IPS-NIHi7 (cell line): ENCODE results near the gene FPGS.
"Not testable (repeated sequence)": the region's sequence is repeated elsewhere in the genome, so short reads cannot be mapped to it uniquely, and the experiment has no call there.

Source experiments
- DNase-seq: peaks from one replicate; pipeline ENCODE4 v3.0.0; 2012; ENCODE audit warnings: mixed read lengths; ENCODE audit errors: extremely low spot score

The FPGS gene

GRCh38 chr9:127802576-127803443 lies at the start of gene FPGS:
Gene FPGS, plus strand, starts transcription at chr9:127802882. Its CDS starts 43 bp downstream, at chr9:127802925.
- peak; percentile 96 for DNase-seq

GRCh38 chr9:127753148-127753547 lies 49.5 kb upstream of the FPGS start:
- DNase-seq: no peak

GRCh38 chr9:127753622-127754021 lies 49.1 kb upstream of the FPGS start:
- DNase-seq: no peak

GRCh38 chr9:127754099-127755060 lies 48.3 kb upstream of the FPGS start:
- peak; percentile 87 for DNase-seq

- DNase-seq: peak; percentile 86
Measured at GRCh38 chr9:127755061-127756060, 47.3 kb upstream of the FPGS start.

GRCh38 chr9:127756233-127756632 lies 46.4 kb upstream of the FPGS start:
- no peak for DNase-seq

GRCh38 chr9:127756776-127757175 lies 45.9 kb upstream of the FPGS start:
- DNase-seq: not testable (repeated sequence)

- DNase-seq: no peak
Measured at GRCh38 chr9:127758843-127759242, 43.8 kb upstream of the FPGS start.

GRCh38 chr9:127761061-127761460 lies 41.6 kb upstream of the FPGS start:
- no peak for DNase-seq

GRCh38 chr9:127761491-127761956 lies 41.2 kb upstream of the FPGS start:
- DNase-seq: no peak

GRCh38 chr9:127762111-127762676 lies 40.5 kb upstream of the FPGS start:
- no peak for DNase-seq

GRCh38 chr9:127763918-127764384 lies 38.7 kb upstream of the FPGS start:
- DNase-seq: peak; percentile 62

GRCh38 chr9:127765418-127765817 lies 37.3 kb upstream of the FPGS start:
- no peak for DNase-seq

GRCh38 chr9:127767410-127767809 lies 35.3 kb upstream of the FPGS start:
- no peak for DNase-seq

- no peak for DNase-seq
Measured at GRCh38 chr9:127767909-127768331, 34.8 kb upstream of the FPGS start.

- DNase-seq: no peak
Measured at GRCh38 chr9:127768698-127769097, 34.0 kb upstream of the FPGS start.

- DNase-seq: no peak
Measured at GRCh38 chr9:127769101-127769500, 33.6 kb upstream of the FPGS start.

GRCh38 chr9:127769929-127770582 lies 32.6 kb upstream of the FPGS start:
- no peak for DNase-seq

- no peak for DNase-seq
Measured at GRCh38 chr9:127770583-127770904, 32.1 kb upstream of the FPGS start.

- peak; percentile 97 for DNase-seq
Measured at GRCh38 chr9:127770905-127771569, 31.6 kb upstream of the FPGS start.
